Measurements from ENCODE around the gene BRIP1. TPM values are rescaled to one million over a fixed set of nuclear protein-coding genes. Genes with fewer than 3 reads are reported as not detected.

Gene BRIP1
- total RNA-seq, 1 experiment from 2014 or later, result 9.4 TPM

DNA sequence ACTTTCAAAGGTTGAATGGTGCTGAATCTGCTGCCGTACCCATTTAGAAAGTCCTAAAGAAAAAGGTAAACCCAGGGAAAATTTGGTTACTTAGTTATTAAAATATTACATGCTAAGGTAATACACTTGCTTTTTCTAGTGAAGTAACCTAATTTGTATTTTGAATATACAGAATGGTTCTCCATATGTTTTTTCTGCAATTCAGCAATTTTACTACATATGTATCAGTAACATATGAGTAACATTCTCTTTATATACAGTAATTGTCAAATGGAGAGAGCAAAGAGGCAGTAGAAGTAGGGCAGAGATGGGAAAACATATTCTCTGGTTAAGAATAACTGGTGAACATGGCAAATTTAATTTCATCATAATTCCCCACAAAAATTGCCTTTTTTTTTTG, 177.2 kb downstream of the BRIP1 start:
- ATAC-seq (no peak), DNase-seq (ENCODE audit: low read depth, low spot score) (no peak)
- H3K4me3 ChIP-seq (ENCODE audit: low read depth in 2 of 2, low read length in 2 of 2), result no peak overlapping the region
- TF ChIP-seq TCF7L2 (IDR thresholded peaks at IDR 0.05; ENCODE audit: low read depth, low read length), result no peak
- TF ChIP-seq, protein P1, sequence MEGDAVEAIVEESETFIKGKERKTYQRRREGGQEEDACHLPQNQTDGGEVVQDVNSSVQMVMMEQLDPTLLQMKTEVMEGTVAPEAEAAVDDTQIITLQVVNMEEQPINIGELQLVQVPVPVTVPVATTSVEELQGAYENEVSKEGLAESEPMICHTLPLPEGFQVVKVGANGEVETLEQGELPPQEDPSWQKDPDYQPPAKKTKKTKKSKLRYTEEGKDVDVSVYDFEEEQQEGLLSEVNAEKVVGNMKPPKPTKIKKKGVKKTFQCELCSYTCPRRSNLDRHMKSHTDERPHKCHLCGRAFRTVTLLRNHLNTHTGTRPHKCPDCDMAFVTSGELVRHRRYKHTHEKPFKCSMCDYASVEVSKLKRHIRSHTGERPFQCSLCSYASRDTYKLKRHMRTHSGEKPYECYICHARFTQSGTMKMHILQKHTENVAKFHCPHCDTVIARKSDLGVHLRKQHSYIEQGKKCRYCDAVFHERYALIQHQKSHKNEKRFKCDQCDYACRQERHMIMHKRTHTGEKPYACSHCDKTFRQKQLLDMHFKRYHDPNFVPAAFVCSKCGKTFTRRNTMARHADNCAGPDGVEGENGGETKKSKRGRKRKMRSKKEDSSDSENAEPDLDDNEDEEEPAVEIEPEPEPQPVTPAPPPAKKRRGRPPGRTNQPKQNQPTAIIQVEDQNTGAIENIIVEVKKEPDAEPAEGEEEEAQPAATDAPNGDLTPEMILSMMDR (IDR thresholded peaks at IDR 0.05), result no peak
- TF ChIP-seq, protein P2, sequence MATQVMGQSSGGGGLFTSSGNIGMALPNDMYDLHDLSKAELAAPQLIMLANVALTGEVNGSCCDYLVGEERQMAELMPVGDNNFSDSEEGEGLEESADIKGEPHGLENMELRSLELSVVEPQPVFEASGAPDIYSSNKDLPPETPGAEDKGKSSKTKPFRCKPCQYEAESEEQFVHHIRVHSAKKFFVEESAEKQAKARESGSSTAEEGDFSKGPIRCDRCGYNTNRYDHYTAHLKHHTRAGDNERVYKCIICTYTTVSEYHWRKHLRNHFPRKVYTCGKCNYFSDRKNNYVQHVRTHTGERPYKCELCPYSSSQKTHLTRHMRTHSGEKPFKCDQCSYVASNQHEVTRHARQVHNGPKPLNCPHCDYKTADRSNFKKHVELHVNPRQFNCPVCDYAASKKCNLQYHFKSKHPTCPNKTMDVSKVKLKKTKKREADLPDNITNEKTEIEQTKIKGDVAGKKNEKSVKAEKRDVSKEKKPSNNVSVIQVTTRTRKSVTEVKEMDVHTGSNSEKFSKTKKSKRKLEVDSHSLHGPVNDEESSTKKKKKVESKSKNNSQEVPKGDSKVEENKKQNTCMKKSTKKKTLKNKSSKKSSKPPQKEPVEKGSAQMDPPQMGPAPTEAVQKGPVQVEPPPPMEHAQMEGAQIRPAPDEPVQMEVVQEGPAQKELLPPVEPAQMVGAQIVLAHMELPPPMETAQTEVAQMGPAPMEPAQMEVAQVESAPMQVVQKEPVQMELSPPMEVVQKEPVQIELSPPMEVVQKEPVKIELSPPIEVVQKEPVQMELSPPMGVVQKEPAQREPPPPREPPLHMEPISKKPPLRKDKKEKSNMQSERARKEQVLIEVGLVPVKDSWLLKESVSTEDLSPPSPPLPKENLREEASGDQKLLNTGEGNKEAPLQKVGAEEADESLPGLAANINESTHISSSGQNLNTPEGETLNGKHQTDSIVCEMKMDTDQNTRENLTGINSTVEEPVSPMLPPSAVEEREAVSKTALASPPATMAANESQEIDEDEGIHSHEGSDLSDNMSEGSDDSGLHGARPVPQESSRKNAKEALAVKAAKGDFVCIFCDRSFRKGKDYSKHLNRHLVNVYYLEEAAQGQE (IDR thresholded peaks at IDR 0.05; ENCODE audit: insufficient read depth in 1 of 2, low read depth in 2 of 2, low read length in 1 of 2), result no peak
- TF ChIP-seq POLR2AphosphoS5 (IDR thresholded peaks at IDR 0.05; ENCODE audit: low read depth, low read length), result no peak
- TF ChIP-seq SIN3A (IDR thresholded peaks at IDR 0.05; ENCODE audit: borderline replicate concordance, insufficient read depth, low read depth, low read length), result no peak
- intact Hi-C loops (cut with micrococcal nuclease; ENCODE audit: unreplicated experiment), result no loop called here
- H3K9me3 ChIP-seq (ENCODE audit: control insufficient read depth, insufficient read depth, low read depth, low read length), result no peaks in the 10 kb centered on the region
- no peak overlapping the region for H3K27ac ChIP-seq (ENCODE audit: low read length)
- POLR2A ChIA-PET, result no interaction called here
- CTCF ChIA-PET, result no interaction called here
- no peaks in the 10 kb centered on the region for H3K4me1 ChIP-seq (ENCODE audit: control insufficient read depth, insufficient read depth, low read length)
- BruUV-seq (replicated peaks), result no TSS peak
- in situ Hi-C loops (cut with HindIII; ENCODE audit: low pct_unique_long_range_greater_than_20kb, low sequenced_read_pairs), result no loop called here
- no peaks in the 10 kb centered on the region for H3K27me3 ChIP-seq (ENCODE audit: control insufficient read depth, insufficient read depth, low read length)
- H3K36me3 ChIP-seq (ENCODE audit: control insufficient read depth, insufficient read depth, low read length), result no peaks in the 10 kb centered on the region

DNA sequence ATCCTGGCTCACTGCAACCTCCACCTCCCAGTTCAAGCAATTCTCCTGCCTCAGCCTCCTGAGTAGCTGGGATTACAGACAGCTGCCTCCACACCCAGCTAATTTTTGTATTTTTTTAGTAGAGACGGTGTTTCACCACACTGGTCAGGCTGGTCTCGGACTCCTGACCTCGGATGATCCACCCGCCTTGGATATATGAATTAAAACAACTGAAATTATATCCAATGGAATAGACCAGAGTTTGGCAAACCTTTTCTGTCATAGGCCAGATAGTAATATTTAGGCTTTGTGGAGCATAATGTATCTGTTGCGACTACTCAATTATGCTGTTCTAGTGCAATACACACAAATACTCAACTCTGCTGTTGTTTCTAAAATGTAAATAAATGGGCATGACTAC, 178.5 kb downstream of the BRIP1 start:
- CTCF ChIA-PET, result no interaction called here
- no peak overlapping the region for H3K4me3 ChIP-seq (ENCODE audit: low read depth in 2 of 2, low read length in 2 of 2)
- no peaks in the 10 kb centered on the region for H3K4me1 ChIP-seq (ENCODE audit: control insufficient read depth, insufficient read depth, low read length)
- H3K36me3 ChIP-seq (ENCODE audit: control insufficient read depth, insufficient read depth, low read length), result no peaks in the 10 kb centered on the region
- DNase-seq (ENCODE audit: low read depth, low spot score), result no peak
- H3K9me3 ChIP-seq (ENCODE audit: control insufficient read depth, insufficient read depth, low read depth, low read length), result no peaks in the 10 kb centered on the region
- POLR2A ChIA-PET, result no interaction called here
- no TSS peak for BruUV-seq (replicated peaks)
- no peak for ATAC-seq
- intact Hi-C loops (cut with micrococcal nuclease; ENCODE audit: unreplicated experiment), result no loop called here
- in situ Hi-C loops (cut with HindIII; ENCODE audit: low pct_unique_long_range_greater_than_20kb, low sequenced_read_pairs), result no loop called here
- H3K27me3 ChIP-seq (ENCODE audit: control insufficient read depth, insufficient read depth, low read length), result no peaks in the 10 kb centered on the region
- no peak for TF ChIP-seq TCF7L2 (IDR thresholded peaks at IDR 0.05; ENCODE audit: low read depth, low read length)
- no peak for TF ChIP-seq POLR2AphosphoS5 (IDR thresholded peaks at IDR 0.05; ENCODE audit: low read depth, low read length)
- TF ChIP-seq, protein P1 (IDR thresholded peaks at IDR 0.05), result no peak
- TF ChIP-seq, protein P2 (IDR thresholded peaks at IDR 0.05; ENCODE audit: insufficient read depth in 1 of 2, low read depth in 2 of 2, low read length in 1 of 2), result no peak
- no peak for TF ChIP-seq SIN3A (IDR thresholded peaks at IDR 0.05; ENCODE audit: borderline replicate concordance, insufficient read depth, low read depth, low read length)
- no peak overlapping the region for H3K27ac ChIP-seq (ENCODE audit: low read length)
